NCI-H2196 (cell line): Measurements from ENCODE around the gene RAPGEF1.
"Not testable (repeated sequence)": the region's sequence is repeated elsewhere in the genome, so short reads cannot be mapped to it uniquely, and the experiment has no call there.

ENCODE experiments used
- DNase-seq: peaks from one replicate; lab custom pipeline; 2025; ENCODE audit not compliant: unreplicated experiment; lab: John Stamatoyannopoulos, UW

Gene RAPGEF1

GRCh38 chr9:131739959-131740648 lies at the start of gene RAPGEF1:
TSS of gene RAPGEF1 (minus strand) at chr9:131740076. CDS start at chr9:131739830, 246 bp downstream.
- DNase-seq = peak; percentile 79

GRCh38 chr9:131788851-131789250 lies 49.0 kb upstream of the RAPGEF1 start:
- DNase-seq = no peak

- DNase-seq = no peak
Observed at GRCh38 chr9:131787838-131788237, 48.0 kb upstream of the RAPGEF1 start.

- DNase-seq = no peak
Observed at GRCh38 chr9:131784748-131785501, 45.0 kb upstream of the RAPGEF1 start.

GRCh38 chr9:131781069-131781468 lies 41.2 kb upstream of the RAPGEF1 start:
- DNase-seq = peak; percentile 14

- DNase-seq = no peak
Observed at GRCh38 chr9:131776473-131776872, 36.6 kb upstream of the RAPGEF1 start.

GRCh38 chr9:131776036-131776435 lies 36.2 kb upstream of the RAPGEF1 start:
- DNase-seq = no peak

- DNase-seq = no peak
Observed at GRCh38 chr9:131774636-131775035, 34.8 kb upstream of the RAPGEF1 start.

- no peak for DNase-seq
Observed at GRCh38 chr9:131773911-131774379, 34.1 kb upstream of the RAPGEF1 start.

GRCh38 chr9:131772940-131773339 lies 33.1 kb upstream of the RAPGEF1 start:
- no peak for DNase-seq

- no peak for DNase-seq
Observed at GRCh38 chr9:131771646-131772045, 31.8 kb upstream of the RAPGEF1 start.

- DNase-seq = no peak
Observed at GRCh38 chr9:131769361-131769760, 29.5 kb upstream of the RAPGEF1 start.

- no peak for DNase-seq
Observed at GRCh38 chr9:131764568-131764967, 24.7 kb upstream of the RAPGEF1 start.

GRCh38 chr9:131762356-131762932 lies 22.6 kb upstream of the RAPGEF1 start:
- DNase-seq = peak; percentile 88

- DNase-seq = peak; percentile 60
Observed at GRCh38 chr9:131759017-131759647, 19.3 kb upstream of the RAPGEF1 start.

- DNase-seq = no peak
Observed at GRCh38 chr9:131757549-131757948, 17.7 kb upstream of the RAPGEF1 start.

- DNase-seq = peak; percentile 84
Observed at GRCh38 chr9:131755541-131756198, 15.8 kb upstream of the RAPGEF1 start.

GRCh38 chr9:131754846-131755245 lies 15.0 kb upstream of the RAPGEF1 start:
- peak; percentile 32 for DNase-seq

- not testable (repeated sequence) for DNase-seq
Observed at GRCh38 chr9:131753751-131754150, 13.9 kb upstream of the RAPGEF1 start.

- no peak for DNase-seq
Observed at GRCh38 chr9:131752231-131752884, 12.5 kb upstream of the RAPGEF1 start.
